Subcutaneous abdominal adipose tissue (tissue), 5 donors: Measurements from ENCODE around the gene PSD4.

Source experiments
- H3K27ac ChIP-seq: one replicate; pipeline ENCODE4 v1.7.0; 2013; ENCODE audit warnings: low read depth, mild to moderate bottlenecking, inconsistent platforms, low read length, moderate library complexity
- H3K27me3 ChIP-seq, 5 donors: one replicate each; pipeline ENCODE4 v1.7.0; 2013; ENCODE audit warnings: low read length in 5 of 5, inconsistent platforms in 1 of 5; ENCODE audit not compliant: control insufficient read depth in 5 of 5, insufficient read depth in 4 of 5
- H3K36me3 ChIP-seq, 5 donors: one replicate each; pipeline ENCODE4 v1.7.0; 2013; ENCODE audit warnings: low read length in 5 of 5; ENCODE audit not compliant: control insufficient read depth in 5 of 5, insufficient read depth in 5 of 5
- H3K4me1 ChIP-seq, 5 donors: one replicate each; pipeline ENCODE4 v1.7.0; 2013; ENCODE audit warnings: low read length in 5 of 5, mild to moderate bottlenecking in 3 of 5, moderate library complexity in 1 of 5; ENCODE audit not compliant: control insufficient read depth in 5 of 5, insufficient read depth in 5 of 5
- H3K4me3 ChIP-seq, 5 donors: one replicate each; pipeline ENCODE4 v1.7.0; 2013; ENCODE audit warnings: low read length in 5 of 5, low read depth in 1 of 5
- H3K9ac ChIP-seq, 5 donors: one replicate each; pipeline ENCODE4 v1.7.0; 2013; ENCODE audit warnings: low read length in 5 of 5, mild to moderate bottlenecking in 4 of 5, moderate library complexity in 3 of 5
- H3K9me3 ChIP-seq, 5 donors: one replicate each; pipeline ENCODE4 v1.7.0; 2013; ENCODE audit warnings: low read length in 5 of 5; ENCODE audit not compliant: control insufficient read depth in 5 of 5
- donor health status: healthy.
- donor health status: healthy.
- donor health status: healthy.
- donor health status: healthy.
- donor health status: healthy.

Gene PSD4

DNA sequence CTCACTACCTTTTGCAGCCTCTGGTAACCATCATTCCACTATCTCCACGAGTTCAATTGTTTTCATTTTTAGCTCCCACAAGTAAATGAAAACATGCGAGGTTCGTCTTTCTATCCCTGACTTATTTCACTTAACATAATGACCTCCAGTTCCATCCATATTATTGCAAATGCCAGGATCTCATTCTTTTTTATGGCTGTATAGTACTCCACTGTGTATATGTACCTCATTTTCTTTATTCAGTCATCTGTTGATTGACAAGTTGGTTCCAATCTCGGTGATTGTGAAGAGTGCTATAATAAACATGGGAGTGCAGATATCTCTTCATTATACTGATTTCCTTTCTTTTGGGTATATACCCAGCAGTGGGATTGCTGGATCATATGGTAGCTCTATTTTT lies 29.5 kb upstream of the PSD4 start:
- H3K4me1 ChIP-seq = no peaks in the 10 kb centered on the region
- H3K9ac ChIP-seq = no peak overlapping the region
- H3K27me3 ChIP-seq = no peaks in the 10 kb centered on the region
- no peak overlapping the region for H3K4me3 ChIP-seq
- no peaks in the 10 kb centered on the region for H3K36me3 ChIP-seq
- no peak overlapping the region for H3K27ac ChIP-seq
- peaks cover 0 to 2% (median 0%) of the 10 kb centered on the region in 5 donors for H3K9me3 ChIP-seq

DNA sequence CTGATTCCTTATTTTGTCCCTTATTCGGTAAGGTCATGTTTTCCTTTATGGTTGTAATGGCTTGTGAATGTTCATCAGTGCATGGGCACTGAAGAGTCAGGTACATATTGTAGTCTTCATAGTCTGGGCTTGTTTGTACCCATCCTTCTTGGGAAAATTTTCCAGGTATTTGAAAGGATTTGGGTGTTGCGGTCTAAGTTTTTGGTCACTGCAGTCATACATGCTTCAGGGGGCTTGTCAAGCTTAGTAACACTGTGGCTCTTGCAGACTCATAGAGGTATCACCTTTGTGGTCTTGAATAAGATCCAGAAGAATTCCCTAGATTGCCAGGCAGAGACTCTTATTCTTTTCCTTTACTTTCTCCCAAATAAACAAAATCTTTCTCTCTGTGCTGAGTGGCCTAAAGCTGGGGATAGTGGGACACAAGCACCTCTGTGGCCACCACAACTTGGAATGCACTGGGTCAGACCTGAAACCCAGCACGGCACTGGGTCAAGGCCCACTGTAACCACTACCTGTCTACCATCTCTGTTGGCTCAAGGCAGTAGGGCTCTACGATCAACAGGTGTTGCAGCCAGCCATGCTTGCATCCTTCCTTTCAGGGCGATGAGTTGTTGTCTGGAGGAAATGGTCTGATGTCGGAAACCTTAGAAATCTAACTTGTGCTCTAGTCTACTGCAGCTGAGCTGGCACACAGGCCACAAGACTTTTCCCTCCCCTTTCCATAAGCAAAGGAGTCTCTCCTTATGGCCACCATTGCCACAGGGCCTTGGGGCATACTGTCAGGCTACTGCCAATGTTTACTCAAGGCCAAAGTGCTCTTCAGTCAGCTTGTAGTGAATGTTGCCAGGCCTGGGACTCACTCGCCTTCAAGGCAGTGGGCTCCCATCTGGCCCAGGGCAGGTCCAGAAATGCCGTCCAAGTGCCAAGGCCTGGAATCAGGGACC lies 24.9 kb upstream of the PSD4 start:
- H3K27me3 ChIP-seq = no peaks in the 10 kb centered on the region
- no peak overlapping the region for H3K4me3 ChIP-seq
- no peak overlapping the region for H3K27ac ChIP-seq
- no peaks in the 10 kb centered on the region for H3K36me3 ChIP-seq
- H3K4me1 ChIP-seq = no peaks in the 10 kb centered on the region
- no peak overlapping the region for H3K9ac ChIP-seq
- H3K9me3 ChIP-seq = peaks cover 0 to 2% (median 0%) of the 10 kb centered on the region in 5 donors

DNA sequence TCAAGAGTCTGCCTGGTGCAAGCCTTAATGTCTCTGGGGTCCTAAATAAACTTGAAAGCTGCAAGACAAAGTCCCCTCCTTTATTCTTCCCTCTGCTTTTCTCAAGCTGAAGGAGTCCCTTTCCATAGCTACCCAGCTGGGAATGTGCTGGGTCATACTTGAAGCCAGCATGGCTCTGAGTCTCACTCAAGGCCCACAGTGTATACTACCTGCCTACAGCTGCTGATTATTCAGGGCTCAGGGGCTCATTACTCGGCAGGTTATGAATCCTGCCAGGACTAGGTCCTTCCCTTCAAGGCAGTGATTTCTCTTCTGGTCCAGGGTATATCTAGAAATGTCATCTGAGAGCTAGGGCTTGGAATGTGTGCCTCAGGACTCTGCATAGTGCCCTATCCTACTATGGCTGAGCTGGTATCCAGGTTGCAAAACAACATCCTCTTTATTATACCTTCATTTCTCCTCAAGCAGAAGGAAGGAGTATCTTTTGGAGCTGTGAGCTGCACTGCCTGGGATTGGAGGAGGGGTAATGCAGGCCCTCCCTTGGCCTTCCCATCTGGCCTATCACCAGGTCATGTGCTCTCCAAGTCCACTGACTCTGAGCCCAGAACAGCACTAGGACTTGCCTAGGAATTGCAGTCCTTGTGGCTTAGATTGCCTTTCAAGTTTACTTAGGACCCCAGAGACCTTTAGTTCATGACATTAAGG lies 24.1 kb upstream of the PSD4 start:
- no peaks in the 10 kb centered on the region for H3K36me3 ChIP-seq
- H3K27me3 ChIP-seq = no peaks in the 10 kb centered on the region
- no peak overlapping the region for H3K4me3 ChIP-seq
- H3K27ac ChIP-seq = no peak overlapping the region
- H3K9me3 ChIP-seq = no peaks in the 10 kb centered on the region
- H3K9ac ChIP-seq = no peak overlapping the region
- no peaks in the 10 kb centered on the region for H3K4me1 ChIP-seq

DNA sequence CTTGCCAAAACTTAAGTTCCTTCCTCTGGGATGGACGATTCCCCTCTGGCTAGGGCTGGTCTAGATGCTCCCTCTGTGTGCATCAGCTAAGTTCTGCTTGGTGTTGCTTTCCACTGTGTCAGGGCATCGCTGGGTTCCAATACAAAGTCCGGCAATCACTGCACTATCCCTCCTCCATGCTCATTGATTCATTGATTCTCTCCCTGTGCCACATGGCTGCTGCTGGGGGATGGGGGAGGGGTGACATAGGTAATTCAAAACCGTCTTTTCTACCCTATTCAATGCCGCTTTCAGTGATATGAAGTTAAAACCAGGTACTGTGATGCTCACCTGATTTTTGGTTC lies 23.5 kb upstream of the PSD4 start:
- Histone ChIP-seq H3K9me3 (no peaks in the 10 kb centered on the region), H3K27ac (no peak overlapping the region), H3K4me1 (no peaks in the 10 kb centered on the region), H3K9ac (no peak overlapping the region), H3K36me3 (no peaks in the 10 kb centered on the region), H3K27me3 (no peaks in the 10 kb centered on the region), H3K4me3 (no peak overlapping the region)

DNA sequence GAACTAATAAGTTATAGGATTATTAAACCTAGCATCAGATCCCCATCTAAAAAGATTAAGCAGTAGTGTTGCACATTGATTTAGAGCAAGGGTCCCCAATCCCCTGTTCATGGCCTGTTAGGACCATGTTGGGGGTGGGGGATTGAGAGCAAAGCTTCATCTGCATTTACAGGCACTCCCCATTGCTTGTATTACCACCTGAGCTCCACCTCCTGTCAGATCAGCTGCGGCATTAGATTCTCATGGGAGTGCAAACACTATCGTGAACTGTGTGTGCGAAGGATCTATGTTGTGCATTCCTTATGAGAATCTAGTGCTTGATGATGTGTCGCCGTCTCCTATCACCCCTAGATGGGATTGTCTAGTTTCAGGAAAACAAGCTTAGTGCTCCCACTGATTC lies 18.4 kb upstream of the PSD4 start:
- Histone ChIP-seq H3K4me3 (no peak overlapping the region), H3K27ac (no peak overlapping the region), H3K9ac (no peak overlapping the region), H3K27me3 (peaks cover 6 to 19% (median 14%) of the 10 kb centered on the region in 5 donors), H3K9me3 (no peaks in the 10 kb centered on the region), H3K4me1 (peaks cover 0 to 6% (median 0%) of the 10 kb centered on the region in 5 donors), H3K36me3 (no peaks in the 10 kb centered on the region)

DNA sequence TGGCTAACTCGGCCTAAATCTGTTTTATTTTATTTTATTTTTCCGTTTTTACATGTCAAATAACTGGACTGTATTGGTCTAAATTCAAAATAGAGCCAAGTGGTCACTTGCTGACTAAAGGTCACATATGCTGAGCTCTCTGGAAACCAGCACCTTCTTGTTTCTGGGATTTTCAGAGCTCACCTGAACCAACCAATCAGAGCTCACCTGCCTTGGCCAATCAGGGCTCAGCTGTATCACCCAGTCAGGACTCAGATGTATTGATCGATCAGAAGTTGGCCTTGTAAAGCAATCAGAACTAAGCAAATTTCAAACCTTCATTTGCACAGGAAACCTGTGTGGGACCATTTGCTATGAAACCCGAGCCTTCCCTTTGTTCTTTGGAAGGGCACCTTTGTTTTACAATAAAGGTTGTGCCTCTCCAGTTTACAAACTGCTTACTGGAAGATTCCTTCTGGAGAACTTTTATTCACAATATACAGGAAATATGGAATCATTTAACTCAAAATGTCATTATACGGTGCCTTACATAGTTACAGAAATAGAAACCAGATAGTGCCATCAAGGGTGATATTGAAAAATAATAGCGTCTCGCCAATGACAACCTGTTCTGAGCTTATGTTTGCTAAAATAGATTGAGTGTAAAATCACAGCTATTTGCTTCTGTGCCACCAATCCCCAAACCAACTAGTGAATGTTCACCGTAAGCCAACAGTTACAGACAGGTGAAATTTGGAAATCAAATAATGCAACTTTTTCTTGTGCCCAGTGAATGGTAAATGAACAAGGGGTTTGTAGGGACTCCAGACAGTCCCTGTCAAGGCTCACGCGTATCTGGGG lies 17.3 kb upstream of the PSD4 start:
- H3K27me3 ChIP-seq = peaks cover 6 to 19% (median 14%) of the 10 kb centered on the region in 5 donors
- H3K4me3 ChIP-seq = peak overlapping the region in 2 of 5 donors; percentile 1 to 30
- H3K27ac ChIP-seq = no peak overlapping the region
- no peaks in the 10 kb centered on the region for H3K9me3 ChIP-seq
- H3K9ac ChIP-seq = no peak overlapping the region
- H3K36me3 ChIP-seq = no peaks in the 10 kb centered on the region
- peaks cover 0 to 6% (median 0%) of the 10 kb centered on the region in 5 donors for H3K4me1 ChIP-seq

DNA sequence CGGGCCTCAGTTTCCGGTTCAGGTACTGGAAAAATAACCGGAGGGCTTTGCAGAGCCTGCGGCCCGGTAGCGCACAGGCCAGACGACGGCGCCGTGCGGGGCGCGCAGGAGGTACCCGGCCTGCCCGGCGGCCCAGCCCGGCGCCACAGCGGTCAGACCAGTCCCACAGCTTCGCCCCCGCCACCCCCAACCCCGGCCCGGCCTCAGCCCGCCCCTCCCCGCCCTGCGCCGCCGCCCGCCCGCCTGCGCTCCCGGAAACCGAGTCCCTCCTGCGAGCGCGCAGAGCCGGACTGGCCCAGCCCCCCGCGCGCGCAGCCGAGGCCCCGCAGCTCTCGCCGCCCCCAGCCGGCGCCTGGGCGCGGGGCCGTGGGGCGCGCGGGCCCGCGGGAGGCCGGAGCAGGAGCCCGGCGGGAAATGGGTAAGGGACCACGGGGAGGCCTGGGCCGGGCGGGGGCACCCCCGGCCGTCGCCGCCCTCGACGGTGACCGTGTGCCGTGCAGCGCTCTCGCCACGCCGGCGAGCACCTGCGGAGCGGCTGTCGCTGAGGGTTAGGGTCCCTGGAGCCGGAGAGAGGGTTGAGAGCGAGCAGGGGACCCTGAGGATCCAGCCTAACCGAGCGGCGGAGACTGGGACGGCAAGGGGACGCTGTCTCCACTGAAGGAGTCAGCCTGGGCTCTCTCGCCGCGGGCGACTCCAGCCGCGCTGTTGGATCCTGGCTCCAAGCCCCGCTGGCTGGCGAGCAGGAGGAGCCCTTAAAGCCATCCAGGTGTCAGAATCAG lies 16.5 kb upstream of the PSD4 start:
- Histone ChIP-seq H3K4me1 (peaks cover 0 to 6% (median 0%) of the 10 kb centered on the region in 5 donors), H3K9ac (no peak overlapping the region), H3K27ac (no peak overlapping the region), H3K36me3 (no peaks in the 10 kb centered on the region), H3K4me3 (peak overlapping the region in 4 of 5 donors; percentile 19 to 46 (median 30)), H3K9me3 (no peaks in the 10 kb centered on the region), H3K27me3 (peaks cover 6 to 19% (median 14%) of the 10 kb centered on the region in 5 donors)

DNA sequence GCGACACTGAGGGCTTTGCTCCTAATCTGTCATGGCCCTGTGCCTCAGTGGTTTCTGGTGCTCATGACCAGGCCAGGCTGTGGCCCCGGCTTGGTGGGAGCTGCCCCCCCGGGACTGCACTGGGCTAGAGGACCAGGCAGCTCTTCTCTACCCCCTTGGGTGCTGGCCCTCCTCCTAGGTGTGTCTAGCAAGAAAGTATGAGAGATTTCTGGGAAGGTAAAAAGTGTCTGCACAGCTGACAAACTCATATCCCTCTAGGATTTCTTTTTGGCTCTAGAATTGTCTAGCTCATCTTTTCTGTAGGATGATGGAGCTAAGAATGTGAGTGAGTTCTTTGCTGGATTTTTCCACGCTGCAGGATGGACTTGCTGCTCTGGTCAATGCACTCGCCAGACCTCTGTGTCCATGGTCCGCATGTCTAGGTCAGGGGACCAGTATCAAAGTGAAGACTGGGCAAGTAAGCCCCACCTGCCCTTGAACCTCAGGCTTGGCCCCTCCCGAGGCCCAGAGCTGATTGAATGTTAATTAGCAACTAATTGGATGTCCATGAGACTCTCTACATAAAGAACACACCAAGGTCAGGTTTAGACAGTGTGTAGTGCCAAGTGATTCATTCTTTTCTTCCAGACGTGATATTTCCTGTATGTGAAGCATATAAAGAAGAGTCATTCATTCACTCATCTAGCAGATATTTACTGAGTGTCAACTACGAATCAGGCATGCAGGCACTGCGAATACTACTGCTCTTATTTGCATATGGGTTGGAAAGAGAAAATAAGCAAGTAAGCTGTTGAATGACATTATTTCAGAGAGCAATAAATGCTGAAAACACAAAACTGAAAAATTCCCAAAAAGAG lies 15.6 kb upstream of the PSD4 start:
- Histone ChIP-seq H3K4me3 (peak overlapping the region in 3 of 5 donors; percentile 19 to 46 (median 34)), H3K27ac (no peak overlapping the region), H3K36me3 (no peaks in the 10 kb centered on the region), H3K9me3 (no peaks in the 10 kb centered on the region), H3K9ac (no peak overlapping the region), H3K27me3 (peaks cover 6 to 19% (median 14%) of the 10 kb centered on the region in 5 donors), H3K4me1 (peaks cover 0 to 6% (median 0%) of the 10 kb centered on the region in 5 donors)
